DND-41 (cell line): Measurements from ENCODE around the gene COL6A2.

Experiments
- EZH2 ChIP-seq: IDR thresholded peaks from 3 replicates; pipeline ENCODE4 v1.6.1; 2012; ENCODE audit warnings: borderline replicate concordance, low read depth, mild to moderate bottlenecking, moderate library complexity, low read length, inconsistent platforms; ENCODE audit not compliant: severe bottlenecking
- TF ChIP-seq, protein P1 (sequence below): IDR thresholded peaks from 2 replicates; pipeline ENCODE4 v1.5.1; 2012; ENCODE audit warnings: borderline replicate concordance, low read length, moderate library complexity, mild to moderate bottlenecking; ENCODE audit not compliant: poor library complexity, severe bottlenecking; ENCODE audit errors: extremely low read depth

DNA sequence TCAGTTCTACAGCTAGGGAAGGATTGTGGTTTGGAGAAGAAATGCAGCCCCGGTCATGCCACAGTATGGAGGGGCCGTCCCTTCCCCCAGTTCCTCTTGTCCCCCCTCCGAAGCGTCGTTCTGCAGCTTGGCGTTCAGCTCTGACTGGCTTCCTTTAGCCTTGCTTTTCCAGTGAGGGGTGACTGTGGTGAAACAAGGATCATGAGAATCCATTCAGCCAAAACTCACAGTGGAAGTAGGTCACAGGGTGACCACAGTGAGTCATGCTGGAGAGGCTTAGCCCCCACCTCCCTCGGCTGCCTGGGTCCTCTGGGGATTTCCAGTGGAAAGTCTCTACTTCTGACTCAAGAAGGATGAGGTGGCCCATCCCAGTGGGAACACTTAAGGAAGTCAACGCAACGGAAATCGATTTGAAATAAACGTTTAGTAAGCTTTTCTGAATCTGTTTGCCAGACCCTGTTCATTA is 37.3 kb upstream of the COL6A2 start:
- TF ChIP-seq, protein P1, sequence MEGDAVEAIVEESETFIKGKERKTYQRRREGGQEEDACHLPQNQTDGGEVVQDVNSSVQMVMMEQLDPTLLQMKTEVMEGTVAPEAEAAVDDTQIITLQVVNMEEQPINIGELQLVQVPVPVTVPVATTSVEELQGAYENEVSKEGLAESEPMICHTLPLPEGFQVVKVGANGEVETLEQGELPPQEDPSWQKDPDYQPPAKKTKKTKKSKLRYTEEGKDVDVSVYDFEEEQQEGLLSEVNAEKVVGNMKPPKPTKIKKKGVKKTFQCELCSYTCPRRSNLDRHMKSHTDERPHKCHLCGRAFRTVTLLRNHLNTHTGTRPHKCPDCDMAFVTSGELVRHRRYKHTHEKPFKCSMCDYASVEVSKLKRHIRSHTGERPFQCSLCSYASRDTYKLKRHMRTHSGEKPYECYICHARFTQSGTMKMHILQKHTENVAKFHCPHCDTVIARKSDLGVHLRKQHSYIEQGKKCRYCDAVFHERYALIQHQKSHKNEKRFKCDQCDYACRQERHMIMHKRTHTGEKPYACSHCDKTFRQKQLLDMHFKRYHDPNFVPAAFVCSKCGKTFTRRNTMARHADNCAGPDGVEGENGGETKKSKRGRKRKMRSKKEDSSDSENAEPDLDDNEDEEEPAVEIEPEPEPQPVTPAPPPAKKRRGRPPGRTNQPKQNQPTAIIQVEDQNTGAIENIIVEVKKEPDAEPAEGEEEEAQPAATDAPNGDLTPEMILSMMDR, result no peak
- no peak for TF ChIP-seq EZH2
